GM12878 (cell line): ENCODE measurements around the gene CR2. TPM values are rescaled to one million over a fixed set of nuclear protein-coding genes. Genes with fewer than 3 reads are reported as not detected.

ENCODE experiments used
- CHD1 ChIP-seq: IDR thresholded peaks from 2 replicates; pipeline ENCODE4 v1.6.1; 2012; ENCODE audit warnings: low read depth, low read length, improper control_type of control experiment
- CHD4 ChIP-seq: fragments of 200-600 bp; sonication (generic); IDR thresholded peaks from 2 replicates; pipeline ENCODE4 v1.6.1; 2016; ENCODE audit warnings: mild to moderate bottlenecking
- GATAD2B ChIP-seq: fragments of 450-650 bp; conservative IDR thresholded peaks from 2 replicates; pipeline ENCODE4 v1.6.1; 2017; ENCODE audit warnings: low read depth, mild to moderate bottlenecking, moderate library complexity
- IRF3 ChIP-seq: fragments of 450-650 bp; IDR thresholded peaks from 2 replicates; pipeline ENCODE4 v1.6.1; 2014; ENCODE audit warnings: mild to moderate bottlenecking
- IRF5 ChIP-seq: fragments of 450-650 bp; IDR thresholded peaks from 2 replicates; pipeline ENCODE4 v1.6.1; 2017; ENCODE audit warnings: borderline replicate concordance
- MTA2 ChIP-seq: fragments of 450-650 bp; IDR thresholded peaks from 2 replicates; pipeline ENCODE4 v1.6.1; 2016; ENCODE audit warnings: low read depth, mild to moderate bottlenecking, moderate library complexity
- MYC ChIP-seq: IDR thresholded peaks from 2 replicates; pipeline ENCODE4 v1.6.1; 2011; ENCODE audit warnings: mild to moderate bottlenecking, low read length, moderate library complexity, inconsistent platforms; ENCODE audit not compliant: insufficient read depth, insufficient replicate concordance, insufficient read length, severe bottlenecking
- NFXL1 ChIP-seq: fragments of 450-650 bp; IDR thresholded peaks from 2 replicates; pipeline ENCODE4 v1.6.1; 2017; ENCODE audit warnings: antibody characterized with exemption, mild to moderate bottlenecking, borderline replicate concordance
- PKNOX1 ChIP-seq: fragments of 450-650 bp; IDR thresholded peaks from 2 replicates; pipeline ENCODE4 v1.6.1; 2016; ENCODE audit warnings: mild to moderate bottlenecking
- POLR2AphosphoS5 ChIP-seq: IDR thresholded peaks from 2 replicates; pipeline ENCODE4 v1.6.1; 2011; ENCODE audit warnings: mild to moderate bottlenecking, low read length, inconsistent platforms
- RELB ChIP-seq: fragments of 450-650 bp; IDR thresholded peaks from 2 replicates; pipeline ENCODE4 v1.6.1; 2017; ENCODE audit warnings: low read depth, mild to moderate bottlenecking, moderate library complexity
- SIN3A ChIP-seq: IDR thresholded peaks from 2 replicates; pipeline ENCODE4 v1.6.1; 2012; ENCODE audit warnings: low read depth, low read length, improper control_type of control experiment
- SMAD5 ChIP-seq: IDR thresholded peaks from 2 replicates; pipeline ENCODE4 v1.6.1; 2016; ENCODE audit warnings: antibody characterized with exemption, low read depth
- SPI1 ChIP-seq: IDR thresholded peaks from 2 replicates; pipeline ENCODE4 v1.6.1; 2011; ENCODE audit warnings: low read depth, mild to moderate bottlenecking, low read length, moderate library complexity, borderline replicate concordance; ENCODE audit not compliant: insufficient read depth
- SUPT20H ChIP-seq: IDR thresholded peaks from 2 replicates; pipeline ENCODE4 v1.6.1; 2011; ENCODE audit warnings: low read depth, mild to moderate bottlenecking, low read length, moderate library complexity, borderline replicate concordance; ENCODE audit not compliant: control insufficient read depth
- TCF12 ChIP-seq: IDR thresholded peaks from 2 replicates; pipeline ENCODE4 v1.6.1; 2011; ENCODE audit warnings: low read depth, mild to moderate bottlenecking, low read length
- YBX1 ChIP-seq: fragments of 450-650 bp; IDR thresholded peaks from 2 replicates; pipeline ENCODE4 v1.6.1; 2016; ENCODE audit warnings: antibody characterized with exemption
- ZBTB4 ChIP-seq: fragments of 450-650 bp; formaldehyde crosslinking; IDR thresholded peaks from 2 replicates; pipeline ENCODE4 v1.4.0; 2022; ENCODE audit warnings: mild to moderate bottlenecking, moderate library complexity
- ZSCAN29 ChIP-seq: fragments of 450-650 bp; IDR thresholded peaks from 2 replicates; pipeline ENCODE4 v1.6.1; 2017; ENCODE audit warnings: mild to moderate bottlenecking, moderate library complexity
- ZZZ3 ChIP-seq: IDR thresholded peaks from 2 replicates; pipeline ENCODE4 v1.6.1; 2011; ENCODE audit warnings: low read depth; ENCODE audit not compliant: control insufficient read depth, insufficient read length
- polyA plus RNA-seq, 11 experiments: library from polyadenylated mRNA; depleted of rRNA in 4 of 11; unstranded in 6 of 11; stranded (reverse) in 5 of 11; fragments of >200 nt; fragmentation: Nextera tagmentation in 4 of 11; fragmentation: Illumina TruSeq in 1 of 11; extraction: Ambion mirVana in 4 of 11; extraction: Trizol in 1 of 11; gene quantifications; 1 replicate in 1 of 11; 2 replicates in 10 of 11; pipeline versions ENCODE4 v1.2.1 to v1.2.3, GENCODE V29; 2011 to 2016; ENCODE audit warnings: inconsistent platforms in 2 of 11, missing spikeins in 2 of 11, low read depth in 1 of 11
- total RNA-seq, 4 experiments: library from RNA; depleted of rRNA in 3 of 4; stranded (reverse); fragments of >200 nt in 3 of 4; fragmentation: Illumina TruSeq in 1 of 4; extraction: Trizol in 1 of 4; gene quantifications; 2 replicates each; pipeline versions ENCODE4 v1.2.1 to v1.2.3, GENCODE V29; 2013 to 2021

The CR2 gene
- total and polyA plus RNA-seq, 10 of the 15 experiments (the other 5 are each of a cell fraction or from before 2014, with no cell fraction given): 2.2 to 72.8 (median 50.6) TPM

- no peak for TF ChIP-seq MYC
- no peak for TF ChIP-seq YBX1
- no peak for TF ChIP-seq IRF3
- TF ChIP-seq ZSCAN29: no peak
- peak; percentile 46; the same call in 1 of the 2 replicates for TF ChIP-seq POLR2AphosphoS5
- TF ChIP-seq SIN3A: no peak
- no peak for TF ChIP-seq SMAD5
- peak; percentile 23; the same call in 1 of the 2 replicates for TF ChIP-seq RELB
- TF ChIP-seq TCF12: 0 out of 2 replicates have a peak, but pooled peaks have one; percentile 15
- TF ChIP-seq NFXL1: no peak
- TF ChIP-seq IRF5: no peak
- peak; percentile 41; the same call in 1 of the 2 replicates for TF ChIP-seq SPI1
- peak; percentile 59; the same call in 1 of the 2 replicates for TF ChIP-seq MTA2
- TF ChIP-seq PKNOX1: no peak
- no peak for TF ChIP-seq ZBTB4
- peak; percentile 52; the same call in 1 of the 2 replicates for TF ChIP-seq GATAD2B
- no peak for TF ChIP-seq SUPT20H
- no peak for TF ChIP-seq CHD1
- TF ChIP-seq ZZZ3: no peak
- no peak for TF ChIP-seq CHD4
Measured at GRCh38 chr1:207424570-207425131, 29.5 kb upstream of the CR2 start (continued).
